ENCODE data around the gene TLX1.

Gene TLX1

GRCh38 chr10:101176577-101176976 lies 45.5 kb downstream of the TLX1 start:
- no peak for TF ChIP-seq TAF1 (IDR thresholded peaks at IDR 0.05; ENCODE audit: borderline replicate concordance, insufficient read depth, low read length)
- no peak for TF ChIP-seq REST (IDR thresholded peaks at IDR 0.05; ENCODE audit: insufficient read depth in 1 of 2, low read depth in 2 of 2, low read length in 2 of 2)
- no peak for TF ChIP-seq POLR2AphosphoS5 (IDR thresholded peaks at IDR 0.05; ENCODE audit: low read depth, low read length)
- TF ChIP-seq SIN3A (IDR thresholded peaks at IDR 0.05; ENCODE audit: borderline replicate concordance, insufficient read depth, low read length): no peak
- no peak for TF ChIP-seq FOXP2 (optimal IDR thresholded peaks at IDR 0.05; ENCODE audit: borderline replicate concordance, extremely low read depth, extremely low read length, insufficient read depth)

GRCh38 chr10:101182936-101183335 lies 51.8 kb downstream of the TLX1 start:
- TF ChIP-seq FOXP2 (optimal IDR thresholded peaks at IDR 0.05; ENCODE audit: borderline replicate concordance, extremely low read depth, extremely low read length, insufficient read depth) (no peak), SIN3A (IDR thresholded peaks at IDR 0.05; ENCODE audit: borderline replicate concordance, insufficient read depth, low read length) (no peak), POLR2AphosphoS5 (IDR thresholded peaks at IDR 0.05; ENCODE audit: low read depth, low read length) (no peak), REST (IDR thresholded peaks at IDR 0.05; ENCODE audit: insufficient read depth in 1 of 2, low read depth in 2 of 2, low read length in 2 of 2) (no peak)

GRCh38 chr10:101183458-101184183 lies 52.5 kb downstream of the TLX1 start:
- TF ChIP-seq POLR2AphosphoS5 (IDR thresholded peaks at IDR 0.05; ENCODE audit: low read depth, low read length): no peak
- no peak for TF ChIP-seq TAF1 (IDR thresholded peaks at IDR 0.05; ENCODE audit: borderline replicate concordance, insufficient read depth, low read length)
- TF ChIP-seq SIN3A (IDR thresholded peaks at IDR 0.05; ENCODE audit: borderline replicate concordance, insufficient read depth, low read length): no peak
- TF ChIP-seq REST (IDR thresholded peaks at IDR 0.05; ENCODE audit: insufficient read depth in 1 of 2, low read depth in 2 of 2, low read length in 2 of 2): no peak
- TF ChIP-seq FOXP2 (optimal IDR thresholded peaks at IDR 0.05; ENCODE audit: borderline replicate concordance, extremely low read depth, extremely low read length, insufficient read depth): no peak

Measured in PFSK-1 (cell line).